DMS 273 treated with DMSO at 0.1 percent for 48 hours (cell line): ENCODE data around the gene GRIA2.
"Not testable (repeated sequence)": the region's sequence is repeated elsewhere in the genome, so short reads cannot be mapped to it uniquely, and the experiment has no call there.

Experiments used
- DNase-seq: peaks from one replicate; lab custom pipeline; 2025; lab: John Stamatoyannopoulos, UW

The GRIA2 gene

DNA sequence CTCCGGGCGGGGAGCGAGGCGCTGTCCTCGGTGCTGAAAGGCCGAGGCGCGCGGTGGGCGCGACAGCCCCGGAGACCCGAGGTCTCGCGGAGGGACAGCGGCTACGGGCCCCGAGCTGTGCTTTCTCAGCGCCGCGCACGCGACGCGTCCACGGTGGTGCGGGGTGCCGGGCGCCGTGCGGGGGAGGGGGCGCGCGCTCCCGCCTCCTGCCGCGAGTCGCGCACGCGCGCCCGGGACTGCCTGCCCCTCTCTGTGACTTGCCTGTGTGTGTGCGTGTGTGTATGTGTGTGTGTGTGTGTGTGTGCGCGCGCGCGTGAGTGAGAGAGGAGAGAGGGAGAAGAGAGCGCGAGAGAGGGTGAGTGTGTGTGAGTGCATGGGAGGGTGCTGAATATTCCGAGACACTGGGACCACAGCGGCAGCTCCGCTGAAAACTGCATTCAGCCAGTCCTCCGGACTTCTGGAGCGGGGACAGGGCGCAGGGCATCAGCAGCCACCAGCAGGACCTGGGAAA, at the start of gene GRIA2:
Gene GRIA2, plus strand, starts transcription at position 358 of the 511 bp plus-strand sequence. CDS start 315 bp downstream, outside the sequence.
- DNase-seq = peak; percentile 2

DNA sequence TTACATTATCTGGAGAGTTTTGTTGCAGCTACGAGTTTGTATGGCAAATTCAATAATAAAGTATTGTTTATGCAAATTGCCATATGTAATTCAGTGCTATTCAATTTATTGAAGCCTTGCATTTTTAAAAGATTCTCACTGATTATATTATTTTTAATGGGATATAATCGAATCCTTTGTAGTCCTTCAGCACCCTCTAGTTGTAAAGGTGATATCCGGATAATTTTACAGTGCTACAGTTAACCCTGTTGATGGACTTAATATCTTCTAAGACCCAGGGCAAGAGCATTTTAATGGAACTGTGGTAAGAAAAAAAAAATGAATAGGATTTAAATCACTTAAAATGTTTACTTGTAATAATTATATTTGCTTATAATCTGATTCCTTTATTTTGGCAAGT, 48.5 kb upstream of the GRIA2 start:
- DNase-seq = no peak

DNA sequence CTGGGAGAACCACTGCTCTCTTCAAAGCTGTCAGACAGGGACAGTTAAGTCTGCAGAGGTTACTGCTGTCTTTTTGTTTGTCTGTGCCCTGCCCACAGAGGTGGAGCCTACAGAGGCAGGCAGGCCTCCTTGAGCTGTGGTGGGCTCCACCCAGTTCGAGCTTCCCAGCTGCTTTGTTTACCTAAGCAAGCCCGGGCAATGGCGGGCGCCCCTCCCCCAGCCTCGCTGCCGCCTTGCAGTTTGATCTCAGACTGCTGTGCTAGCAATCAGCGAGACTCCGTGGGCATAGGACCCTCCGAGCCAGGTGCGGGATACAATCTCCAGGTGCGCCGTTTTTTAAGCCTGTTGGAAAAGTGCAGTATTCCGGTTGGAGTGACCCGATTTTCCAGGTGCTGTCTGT, 40.3 kb upstream of the GRIA2 start:
- DNase-seq = not testable (repeated sequence)

GRCh38 chr4:157184300-157184699, 36.2 kb upstream of the GRIA2 start:
- DNase-seq = no peak

- no peak for DNase-seq
Measured at GRCh38 chr4:157185363-157185762, 35.2 kb upstream of the GRIA2 start.

- DNase-seq = no peak
Measured at GRCh38 chr4:157195374-157195773, 25.2 kb upstream of the GRIA2 start.

- DNase-seq = no peak
Measured at GRCh38 chr4:157196046-157196445, 24.5 kb upstream of the GRIA2 start.

DNA sequence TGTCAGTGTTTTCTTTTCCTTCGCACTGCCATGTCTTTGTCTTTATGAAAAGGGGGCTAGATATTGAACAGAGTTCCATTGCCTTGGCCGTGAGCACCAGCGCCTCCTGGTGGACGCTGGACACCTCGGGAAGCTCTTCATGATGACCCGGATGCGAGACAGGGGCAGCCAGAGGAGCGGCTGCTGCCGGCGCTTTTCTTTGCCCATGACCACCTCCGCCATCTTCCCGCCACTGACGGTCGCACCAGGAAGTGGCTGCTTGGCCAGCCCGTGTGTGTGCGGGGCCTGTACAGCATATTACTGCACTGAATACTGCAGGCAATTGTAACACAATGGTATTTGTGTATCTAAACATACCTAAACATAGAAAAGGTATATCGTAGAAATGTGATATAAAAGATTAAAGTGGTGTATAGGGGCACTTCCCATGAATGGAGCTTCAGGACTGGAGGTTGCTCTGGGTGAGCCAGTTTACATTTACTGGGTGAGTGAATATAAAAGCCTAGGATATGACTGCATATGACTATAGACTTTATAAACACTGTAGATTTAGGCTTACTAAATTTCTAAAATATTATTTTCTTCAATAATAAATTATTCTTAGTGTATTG, 15.8 kb upstream of the GRIA2 start:
- no peak for DNase-seq

DNA sequence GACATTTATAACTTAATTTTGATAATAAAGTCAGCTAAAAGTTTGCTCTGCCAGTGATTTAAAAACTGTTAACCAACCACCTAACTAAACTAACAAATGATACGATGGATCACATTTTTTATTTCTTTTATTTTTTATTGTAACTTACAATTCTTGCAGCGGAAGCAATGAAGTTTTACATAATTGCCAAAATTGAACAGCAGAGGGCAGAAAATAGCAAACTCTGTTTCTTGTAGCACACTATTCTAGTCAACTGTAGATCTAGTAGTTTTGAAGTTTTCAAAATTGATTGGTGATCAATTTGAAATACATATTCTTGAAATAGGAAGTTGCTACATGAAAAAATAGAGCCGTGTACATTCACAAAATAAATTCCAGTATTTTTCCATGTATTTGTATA, 2.8 kb upstream of the GRIA2 start:
- DNase-seq = no peak

DNA sequence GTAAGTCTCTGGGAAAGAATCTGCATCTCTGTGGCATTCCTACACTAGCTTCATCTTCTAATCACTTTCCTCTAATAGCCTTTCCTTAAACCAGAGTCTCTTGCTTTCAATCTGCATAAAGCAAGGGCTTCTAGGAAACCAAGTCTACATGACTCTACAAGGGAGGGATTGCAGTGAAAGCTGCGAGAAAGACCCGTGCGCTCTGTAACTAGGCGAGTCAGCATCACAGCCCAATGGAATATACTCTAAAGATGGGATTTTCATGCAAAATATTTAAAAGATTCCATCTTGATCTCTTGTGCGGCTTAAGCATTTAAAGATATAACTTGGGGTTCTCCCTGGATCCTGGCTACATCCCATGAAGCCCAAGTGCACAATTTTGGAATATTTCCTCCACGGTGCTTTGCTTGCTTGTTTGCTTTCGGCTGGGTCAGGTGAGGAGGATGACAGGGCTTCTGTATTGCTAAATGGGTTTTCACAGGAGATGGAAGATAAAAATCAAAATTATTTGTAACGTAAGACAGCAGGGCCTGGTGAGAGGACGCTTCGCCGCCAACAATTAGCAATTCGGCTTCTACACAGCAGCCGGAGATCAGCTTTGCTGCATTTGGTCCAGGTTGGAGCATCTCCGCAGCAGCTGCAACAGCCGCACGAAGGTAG, 687 bp upstream of the GRIA2 start:
- no peak for DNase-seq

DNA sequence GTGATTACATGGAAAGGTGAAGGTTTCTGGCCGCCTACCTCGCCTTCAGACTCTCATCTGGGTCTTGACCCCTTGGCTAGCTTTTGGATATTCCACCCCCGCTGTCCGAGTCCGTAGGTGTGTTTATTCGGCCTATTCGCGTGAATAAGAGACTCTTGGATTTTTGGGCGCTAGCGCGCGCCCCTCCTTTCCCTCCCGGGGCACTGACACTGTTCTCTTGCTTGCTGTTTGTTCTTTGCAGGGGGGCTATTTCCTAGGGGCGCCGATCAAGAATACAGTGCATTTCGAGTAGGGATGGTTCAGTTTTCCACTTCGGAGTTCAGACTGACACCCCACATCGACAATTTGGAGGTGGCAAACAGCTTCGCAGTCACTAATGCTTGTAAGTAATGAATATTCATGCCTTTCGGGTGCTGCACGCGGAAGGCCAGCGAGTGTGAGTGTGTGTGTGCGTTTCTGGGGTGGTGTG, 932 bp downstream of the GRIA2 start:
- no peak for DNase-seq

GRCh38 chr4:157221895-157222770, 1.6 kb downstream of the GRIA2 start:
- no peak for DNase-seq

- DNase-seq = no peak
Measured at GRCh38 chr4:157222771-157223160, 2.2 kb downstream of the GRIA2 start.

- DNase-seq = no peak
Measured at GRCh38 chr4:157223456-157223855, 2.9 kb downstream of the GRIA2 start.

DNA sequence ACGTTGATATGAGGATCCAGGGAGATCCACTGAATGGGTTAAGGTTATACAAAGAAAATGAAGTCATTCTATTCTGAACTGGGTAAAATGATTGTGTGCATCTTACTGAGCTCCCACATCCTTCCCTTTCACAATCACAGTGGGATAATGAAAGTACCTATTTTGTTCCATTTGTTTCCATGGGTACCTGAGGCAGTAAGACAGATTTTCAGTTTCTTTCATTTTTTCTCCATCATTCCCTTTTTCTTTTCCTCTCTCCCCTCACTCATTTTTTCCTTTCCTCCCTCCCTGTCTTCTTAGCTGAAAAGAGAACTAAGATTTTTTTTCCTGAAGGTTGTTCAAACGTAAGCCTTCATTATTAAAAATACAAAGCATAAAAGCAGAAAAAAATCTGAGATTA, 4.6 kb downstream of the GRIA2 start:
- DNase-seq = no peak

DNA sequence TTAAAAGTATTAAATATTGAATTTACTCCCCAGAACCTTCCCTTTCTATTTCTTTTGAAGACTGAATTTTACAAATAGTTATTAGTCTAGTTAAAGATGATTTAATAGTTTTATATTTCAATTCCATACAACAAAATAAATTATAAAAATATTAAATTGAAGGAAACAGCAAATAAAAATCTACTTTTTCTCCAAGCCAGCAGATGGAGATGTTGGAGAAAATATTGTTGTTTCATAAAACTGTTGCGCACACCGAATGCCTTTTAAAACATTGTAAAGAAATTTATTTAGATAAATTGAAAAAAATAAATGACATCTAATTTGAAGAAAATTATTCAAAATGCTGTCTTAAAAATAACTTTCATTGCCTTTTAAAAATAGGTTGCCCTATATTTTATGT, 5.5 kb downstream of the GRIA2 start:
- no peak for DNase-seq

- DNase-seq = no peak
Measured at GRCh38 chr4:157226601-157227000, 6.1 kb downstream of the GRIA2 start.

DNA sequence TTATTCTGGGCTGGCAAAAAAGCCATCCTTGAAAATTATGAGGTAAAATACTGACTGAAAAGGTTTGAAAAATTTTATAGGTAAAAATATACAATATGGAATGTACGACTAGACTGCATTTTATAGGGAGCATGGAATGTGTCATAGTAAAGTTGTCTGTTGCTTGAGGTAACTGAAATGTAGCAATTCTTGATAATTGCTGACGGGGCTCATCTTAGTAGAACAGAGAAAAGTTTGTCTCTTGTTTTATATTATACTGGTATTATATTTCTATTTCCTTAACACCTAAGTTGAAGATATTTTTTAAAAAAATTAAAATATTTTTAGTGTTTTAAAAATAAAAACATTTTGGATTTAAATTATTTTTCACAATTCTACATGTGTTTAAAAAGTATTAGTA, 11.0 kb downstream of the GRIA2 start:
- DNase-seq = no peak

- no peak for DNase-seq
Measured at GRCh38 chr4:157242871-157243270, 22.3 kb downstream of the GRIA2 start.

DNA sequence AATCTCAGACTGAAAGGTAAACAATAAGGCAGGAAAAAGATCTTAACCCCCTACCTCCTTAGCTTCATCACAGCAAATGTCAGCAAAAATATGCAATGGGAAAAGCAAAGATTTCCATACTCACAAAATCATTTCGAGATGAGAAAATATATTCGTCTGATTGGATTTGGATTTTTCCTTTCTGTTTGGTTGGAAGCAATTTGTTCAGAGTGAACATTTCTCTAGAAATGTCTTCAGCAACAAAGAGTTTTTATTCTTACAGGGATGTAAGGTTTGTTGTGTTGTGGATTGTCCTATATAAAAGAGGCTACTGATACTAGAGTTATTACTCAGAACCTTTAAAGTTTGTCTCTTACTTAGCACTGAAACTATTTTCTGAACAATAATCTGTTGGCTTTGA, 23.8 kb downstream of the GRIA2 start:
- DNase-seq = no peak

DNA sequence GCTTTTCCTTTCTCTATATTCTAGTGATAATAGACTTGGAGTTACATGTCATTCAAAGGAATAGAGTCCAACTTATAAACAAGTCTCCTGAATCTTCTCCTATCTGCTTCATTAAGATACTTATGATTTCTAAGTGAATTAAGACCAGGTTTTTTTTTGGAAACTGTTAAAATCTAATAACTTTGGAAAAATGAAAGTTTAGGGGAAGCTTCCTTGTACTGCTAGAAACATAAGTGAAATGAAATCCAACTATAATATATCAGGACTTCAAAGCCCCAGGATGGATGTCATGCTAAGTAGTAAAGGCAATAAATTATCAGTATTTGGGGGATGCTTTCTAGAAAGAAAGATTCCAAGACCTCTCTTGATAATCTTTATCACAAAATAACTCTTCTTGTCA, 24.8 kb downstream of the GRIA2 start:
- no peak for DNase-seq

- no peak for DNase-seq
Measured at GRCh38 chr4:157246964-157247363, 26.4 kb downstream of the GRIA2 start.

- not testable (repeated sequence) for DNase-seq
Measured at GRCh38 chr4:157258165-157258564, 37.6 kb downstream of the GRIA2 start.
